HPDE6-E6E7 (cell line): Measurements from ENCODE around the gene TJP2.
A peak's percentile ranks its signal among the peaks of the same experiment; 100 is the strongest.
"Not testable (repeated sequence)": the region's sequence is repeated elsewhere in the genome, so short reads cannot be mapped to it uniquely, and the experiment has no call there.

Experiments used
- DNase-seq: peaks from one replicate; pipeline ENCODE4 v3.0.0; 2011; ENCODE audit warnings: missing footprints; ENCODE audit errors: extremely low spot score

Gene TJP2

GRCh38 chr9:69158471-69158870, 15.6 kb upstream of the TJP2 start:
- no peak for DNase-seq

DNA sequence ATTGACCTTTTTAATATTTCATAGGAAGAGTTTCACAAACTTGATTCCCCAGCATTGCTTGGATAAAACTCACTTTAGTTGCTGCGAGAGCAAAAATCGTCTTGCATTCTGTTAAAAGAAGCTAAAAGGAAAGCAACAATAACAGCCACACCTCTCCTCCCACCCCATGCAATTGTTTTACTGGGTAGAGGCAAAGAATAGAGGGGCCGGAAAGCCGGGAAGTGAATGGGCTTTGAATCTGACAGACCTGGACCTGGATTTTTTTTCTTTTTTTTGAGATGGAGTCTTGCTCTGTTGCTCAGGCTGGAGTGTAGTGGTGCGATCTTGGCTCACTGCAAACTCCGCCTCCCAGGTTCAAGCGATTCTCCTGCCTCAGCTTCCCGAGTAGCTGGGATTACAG, 9.5 kb upstream of the TJP2 start:
- not testable (repeated sequence) for DNase-seq

- no peak for DNase-seq
Measured at GRCh38 chr9:69165581-69165980, 8.5 kb upstream of the TJP2 start.

DNA sequence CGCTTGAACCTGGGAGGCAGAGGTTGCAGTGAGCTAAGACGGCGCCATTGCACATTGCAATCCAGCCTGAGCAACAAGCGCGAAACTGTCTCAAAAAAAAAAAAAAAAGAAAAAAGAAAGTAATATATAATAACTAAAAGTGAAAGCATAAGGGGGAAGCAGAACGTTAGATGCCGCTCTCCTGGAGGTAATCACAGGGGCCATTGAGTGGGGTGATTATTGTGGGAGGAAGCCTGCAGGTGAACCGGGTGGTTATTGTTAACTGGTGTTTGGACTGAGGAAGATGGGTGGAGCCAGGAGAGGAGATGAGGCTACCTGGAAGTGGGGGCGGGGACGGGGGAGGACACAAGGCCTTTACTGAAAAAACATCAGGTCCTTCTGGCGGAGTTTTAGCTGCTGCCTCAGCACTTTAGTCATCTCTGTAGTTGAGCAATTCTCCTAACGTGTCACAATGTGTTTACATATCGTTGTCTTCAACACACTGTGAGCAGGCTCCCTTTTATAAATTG, 5.3 kb upstream of the TJP2 start:
- DNase-seq = peak; percentile 82

GRCh38 chr9:69170231-69170630, 3.8 kb upstream of the TJP2 start:
- no peak for DNase-seq

DNA sequence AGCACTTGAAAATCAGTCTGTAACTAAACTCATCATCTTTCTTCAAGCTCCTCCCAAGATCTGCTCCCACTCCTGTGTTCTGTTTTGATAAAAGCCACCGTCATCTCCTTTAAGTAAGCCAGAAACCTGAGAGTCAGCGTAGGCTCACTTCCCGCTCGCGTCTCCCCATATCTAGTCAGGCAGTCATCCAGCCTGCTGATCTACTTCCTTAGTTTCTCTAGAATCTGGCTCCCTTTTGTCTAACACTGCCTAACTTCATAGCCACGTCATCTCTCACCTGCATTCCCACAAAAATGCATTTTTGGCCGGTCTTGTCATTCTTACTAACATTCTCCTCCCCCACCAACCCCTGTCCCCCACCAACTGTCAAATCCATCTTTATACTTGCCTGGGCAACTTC, 3.0 kb upstream of the TJP2 start:
- peak; percentile 65 for DNase-seq

- DNase-seq = no peak
Measured at GRCh38 chr9:69171517-69171916, 2.6 kb upstream of the TJP2 start.

GRCh38 chr9:69172895-69173294, 1.2 kb upstream of the TJP2 start:
- no peak for DNase-seq

- DNase-seq = no peak
Measured at GRCh38 chr9:69173497-69173890, 583 bp upstream of the TJP2 start.

GRCh38 chr9:69174616-69175463, 763 bp downstream of the TJP2 start:
- peak; percentile 67 for DNase-seq

- DNase-seq = no peak
Measured at GRCh38 chr9:69175486-69175885, 1.4 kb downstream of the TJP2 start.

GRCh38 chr9:69176471-69177171, 2.5 kb downstream of the TJP2 start:
- no peak for DNase-seq

- no peak for DNase-seq
Measured at GRCh38 chr9:69178583-69179011, 4.5 kb downstream of the TJP2 start.

- no peak for DNase-seq
Measured at GRCh38 chr9:69179037-69179436, 5.0 kb downstream of the TJP2 start.

- no peak for DNase-seq
Measured at GRCh38 chr9:69180200-69180599, 6.1 kb downstream of the TJP2 start.

DNA sequence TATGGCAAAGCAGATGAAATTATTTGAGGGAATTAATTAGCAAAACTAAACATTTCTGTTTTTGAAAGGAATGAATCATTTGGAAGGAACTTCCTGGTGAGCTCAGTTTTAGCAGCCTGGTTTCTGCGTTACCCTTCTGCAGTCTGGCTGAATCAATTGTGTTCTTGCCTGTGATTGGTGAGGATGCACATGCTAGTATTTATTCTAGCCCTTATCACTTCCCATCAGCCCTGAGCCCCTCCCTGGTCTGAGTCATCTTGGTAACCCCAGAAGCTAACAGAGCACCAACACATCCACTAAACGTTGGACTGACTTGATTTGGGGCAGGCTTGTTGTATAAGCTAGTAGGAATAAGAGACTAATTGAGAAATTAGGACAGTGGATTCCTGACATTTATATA, 6.6 kb downstream of the TJP2 start:
- peak; percentile 93 for DNase-seq

- DNase-seq = no peak
Measured at GRCh38 chr9:69181908-69182353, 7.9 kb downstream of the TJP2 start.

- DNase-seq = no peak
Measured at GRCh38 chr9:69184266-69184665, 10.2 kb downstream of the TJP2 start.

DNA sequence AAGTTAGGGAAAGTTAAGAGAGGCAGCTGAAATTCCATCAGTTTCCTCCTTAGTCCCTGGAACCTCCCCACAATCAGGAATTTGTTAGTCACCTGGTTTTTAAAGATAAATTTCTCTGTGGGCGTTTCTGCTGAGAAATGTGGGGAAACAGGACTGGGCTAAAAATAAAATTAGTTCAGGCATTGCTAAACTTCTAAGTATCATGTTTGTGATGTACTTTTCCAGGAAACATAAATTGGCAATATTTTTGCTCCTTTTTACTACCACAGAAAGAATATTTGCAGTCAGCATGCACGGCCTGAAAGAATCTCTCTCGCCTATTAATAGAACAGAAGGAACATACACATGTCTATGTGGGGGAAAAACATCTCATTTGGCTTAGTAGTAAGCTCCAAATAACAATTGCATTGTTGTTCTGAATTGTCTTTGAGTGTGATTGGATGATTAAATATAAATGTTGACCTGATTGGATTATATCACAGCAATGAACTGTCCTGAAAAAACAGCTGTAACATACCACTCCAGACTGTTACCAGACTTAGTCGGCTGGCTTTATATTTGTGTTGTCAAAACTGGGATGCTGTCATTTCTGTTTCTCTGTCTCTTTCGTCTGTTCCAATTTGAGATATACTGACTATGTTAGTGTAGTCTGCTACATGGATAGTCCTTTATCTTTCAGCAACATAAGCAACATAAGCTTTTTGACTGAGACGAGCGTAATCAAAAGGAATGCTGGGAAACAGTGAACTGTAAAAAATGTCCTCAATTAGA, 12.9 kb downstream of the TJP2 start:
- no peak for DNase-seq

DNA sequence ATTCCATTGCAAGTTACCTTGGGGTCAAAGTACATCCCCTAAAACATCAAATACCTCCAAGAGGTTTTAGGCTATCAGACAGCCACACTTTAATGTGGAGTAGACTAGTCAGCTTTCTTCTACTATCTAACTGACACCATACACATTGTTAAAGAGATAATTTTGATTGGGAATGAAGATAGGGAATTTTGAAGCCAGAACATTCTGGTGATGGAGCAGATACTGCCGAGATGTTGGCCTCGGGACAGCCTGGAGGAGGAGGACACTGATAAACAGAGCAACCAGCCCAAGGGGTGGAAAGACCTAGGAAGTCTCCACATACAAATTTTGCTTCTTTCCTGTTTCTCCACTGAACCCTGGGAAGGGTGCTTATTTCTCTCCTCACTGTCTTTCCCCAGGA, 14.9 kb downstream of the TJP2 start:
- DNase-seq = no peak

GRCh38 chr9:69190086-69190862, 16.2 kb downstream of the TJP2 start:
- DNase-seq = no peak

DNA sequence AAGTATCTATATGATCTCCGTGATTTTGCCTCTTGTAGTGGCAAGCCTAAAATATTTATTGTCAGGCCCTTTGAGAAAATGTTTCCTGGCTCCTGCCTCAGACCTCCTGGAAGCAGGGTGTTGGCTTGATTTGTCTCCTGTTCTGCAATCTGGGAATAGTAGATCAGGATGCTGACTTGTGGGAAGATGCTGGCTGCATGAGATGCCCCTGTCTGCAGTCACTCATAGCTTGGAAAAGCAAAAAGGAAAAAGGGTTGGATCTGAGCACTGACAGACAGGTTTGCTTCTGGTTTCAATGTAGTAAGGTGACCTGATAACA, 16.7 kb downstream of the TJP2 start:
- no peak for DNase-seq
